ENCODE measurements around the gene MAP2K6. TPM values are rescaled to one million over a fixed set of nuclear protein-coding genes. Genes with fewer than 3 reads are reported as not detected.

The MAP2K6 gene
- total RNA-seq, 1 experiment from 2014 or later: 12.2 TPM

DNA sequence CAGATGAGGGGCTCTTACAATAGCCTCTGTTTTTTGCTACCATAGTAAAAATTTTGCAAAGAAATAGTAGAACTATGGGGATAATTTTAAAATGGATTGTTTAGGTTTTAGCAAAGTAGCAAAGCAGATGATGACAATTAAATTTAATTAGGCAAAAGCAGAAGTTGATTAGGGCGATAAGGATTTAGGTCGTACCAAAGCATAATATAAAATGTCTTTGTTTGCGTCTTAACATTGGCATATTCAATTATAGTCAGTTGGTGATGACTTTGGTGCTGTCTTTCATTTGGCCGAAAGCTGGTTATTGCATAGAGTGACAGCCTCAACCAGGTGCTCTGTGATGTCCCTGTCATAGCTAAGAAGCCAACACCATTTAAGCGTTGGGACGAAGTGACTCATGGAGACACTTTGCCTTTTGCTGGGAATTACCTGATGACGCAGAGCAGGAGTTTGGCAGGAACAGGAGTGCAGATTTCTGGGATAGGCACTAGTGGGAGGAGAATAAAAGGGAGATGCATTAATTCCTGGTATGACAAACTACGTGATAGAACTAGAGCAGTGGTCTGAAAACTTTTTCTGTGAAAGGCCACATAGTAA lies 38.3 kb downstream of the MAP2K6 start:
- Histone ChIP-seq H3K4me3 (ENCODE audit: low read length) (no peak overlapping the region), H3K27ac (ENCODE audit: low read length) (no peak overlapping the region), H3K9me2 (replicated peaks; ENCODE audit: low read length) (no peaks in the 10 kb centered on the region), H3F3A (ENCODE audit: low read length, unreplicated experiment) (no peaks in the 10 kb centered on the region), H3K9me3 (ENCODE audit: low read length) (no peaks in the 10 kb centered on the region), H3K27me3 (ENCODE audit: low read length) (no peaks in the 10 kb centered on the region), H4K20me1 (ENCODE audit: low read length) (no peaks in the 10 kb centered on the region), H3K36me3 (ENCODE audit: low read depth, low read length) (no peaks in the 10 kb centered on the region), H2AFZ (ENCODE audit: low read length) (no peak overlapping the region), H3K4me1 (ENCODE audit: insufficient read depth, low read length) (peaks cover 12% of the 10 kb centered on the region), H3K9ac (ENCODE audit: low read length) (no peak overlapping the region), H3K79me2 (ENCODE audit: low read length) (no peaks in the 10 kb centered on the region), H3K4me2 (ENCODE audit: low read length) (no peak overlapping the region)
- no peak for TF ChIP-seq EZH2phosphoT487 (IDR thresholded peaks at IDR 0.05; ENCODE audit: borderline replicate concordance, low read length)
- TF ChIP-seq, protein P1, sequence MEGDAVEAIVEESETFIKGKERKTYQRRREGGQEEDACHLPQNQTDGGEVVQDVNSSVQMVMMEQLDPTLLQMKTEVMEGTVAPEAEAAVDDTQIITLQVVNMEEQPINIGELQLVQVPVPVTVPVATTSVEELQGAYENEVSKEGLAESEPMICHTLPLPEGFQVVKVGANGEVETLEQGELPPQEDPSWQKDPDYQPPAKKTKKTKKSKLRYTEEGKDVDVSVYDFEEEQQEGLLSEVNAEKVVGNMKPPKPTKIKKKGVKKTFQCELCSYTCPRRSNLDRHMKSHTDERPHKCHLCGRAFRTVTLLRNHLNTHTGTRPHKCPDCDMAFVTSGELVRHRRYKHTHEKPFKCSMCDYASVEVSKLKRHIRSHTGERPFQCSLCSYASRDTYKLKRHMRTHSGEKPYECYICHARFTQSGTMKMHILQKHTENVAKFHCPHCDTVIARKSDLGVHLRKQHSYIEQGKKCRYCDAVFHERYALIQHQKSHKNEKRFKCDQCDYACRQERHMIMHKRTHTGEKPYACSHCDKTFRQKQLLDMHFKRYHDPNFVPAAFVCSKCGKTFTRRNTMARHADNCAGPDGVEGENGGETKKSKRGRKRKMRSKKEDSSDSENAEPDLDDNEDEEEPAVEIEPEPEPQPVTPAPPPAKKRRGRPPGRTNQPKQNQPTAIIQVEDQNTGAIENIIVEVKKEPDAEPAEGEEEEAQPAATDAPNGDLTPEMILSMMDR (conservative IDR thresholded peaks at IDR 0.05; ENCODE audit: low read depth, low read length): no peak
- no TSS peak for BruUV-seq (replicated peaks)
- ChIA-PET POLR2A (ENCODE audit: unreplicated experiment) (no interaction called here), CTCF (no interaction called here)
- ATAC-seq (no peak), DNase-seq (no peak)
- intact Hi-C loops (cut with micrococcal nuclease): no loop called here

- H2AFZ ChIP-seq (ENCODE audit: low read length): no peak overlapping the region
- no TSS peak for BruUV-seq (replicated peaks)
- no peak for TF ChIP-seq EZH2phosphoT487 (IDR thresholded peaks at IDR 0.05; ENCODE audit: borderline replicate concordance, low read length)
- TF ChIP-seq, protein P1 (conservative IDR thresholded peaks at IDR 0.05; ENCODE audit: low read depth, low read length): no peak
- CTCF ChIA-PET: no interaction called here
- no peaks in the 10 kb centered on the region for H4K20me1 ChIP-seq (ENCODE audit: low read length)
- POLR2A ChIA-PET (ENCODE audit: unreplicated experiment): no interaction called here
- H3K27ac ChIP-seq (ENCODE audit: low read length): no peak overlapping the region
- no peak for ATAC-seq
- no peak overlapping the region for H3K9ac ChIP-seq (ENCODE audit: low read length)
- H3K9me3 ChIP-seq (ENCODE audit: low read length): no peaks in the 10 kb centered on the region
- H3K4me2 ChIP-seq (ENCODE audit: low read length): no peak overlapping the region
- H3K79me2 ChIP-seq (ENCODE audit: low read length): no peaks in the 10 kb centered on the region
- no peaks in the 10 kb centered on the region for H3K9me2 ChIP-seq (replicated peaks; ENCODE audit: low read length)
- no peak overlapping the region for H3K4me3 ChIP-seq (ENCODE audit: low read length)
- no peak for DNase-seq
- H3F3A ChIP-seq (ENCODE audit: low read length, unreplicated experiment): no peaks in the 10 kb centered on the region
- H3K27me3 ChIP-seq (ENCODE audit: low read length): no peaks in the 10 kb centered on the region
- intact Hi-C loops (cut with micrococcal nuclease): no loop called here
- no peaks in the 10 kb centered on the region for H3K36me3 ChIP-seq (ENCODE audit: low read depth, low read length)
- peaks cover 12% of the 10 kb centered on the region for H3K4me1 ChIP-seq (ENCODE audit: insufficient read depth, low read length)
These were observed 39.6 kb downstream of the MAP2K6 start for GRCh38 chr17:69454051-69454450.

DNA sequence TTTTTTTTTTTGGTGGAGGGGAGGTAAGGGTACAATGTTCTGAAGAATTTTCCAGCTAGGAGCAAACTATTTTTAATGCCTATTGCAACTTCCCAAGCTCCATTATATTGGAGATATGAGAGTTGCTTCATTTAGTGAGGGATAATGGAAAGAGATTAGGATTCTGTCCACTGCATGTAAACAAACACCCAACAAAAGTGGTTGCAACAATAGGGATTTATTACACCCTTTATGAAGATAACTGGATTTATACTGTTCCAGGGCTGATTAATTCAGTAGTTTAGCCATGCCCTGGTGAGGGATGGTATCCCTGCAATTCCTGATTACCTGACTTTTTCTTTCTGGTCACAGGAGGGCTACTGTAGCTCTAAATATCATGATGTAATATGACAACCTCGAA lies 40.5 kb downstream of the MAP2K6 start:
- no peak overlapping the region for H3K27ac ChIP-seq (ENCODE audit: low read length)
- BruUV-seq (replicated peaks): no TSS peak
- no peak overlapping the region for H3K4me2 ChIP-seq (ENCODE audit: low read length)

More for the DNA sequence above, 40.5 kb downstream of the MAP2K6 start:
- POLR2A ChIA-PET (ENCODE audit: unreplicated experiment): interaction anchor here (0.6 kb wide), 1 partner anchor 384 kb away, joined by 4 read pairs; no protein-coding TSS in a partner anchor
- TF ChIP-seq, protein P1 (conservative IDR thresholded peaks at IDR 0.05; ENCODE audit: low read depth, low read length): no peak
- TF ChIP-seq EZH2phosphoT487 (IDR thresholded peaks at IDR 0.05; ENCODE audit: borderline replicate concordance, low read length): no peak
- TF ChIP-seq EZH2 (IDR thresholded peaks at IDR 0.05; ENCODE audit: low read length, unreplicated experiment): no peak
- intact Hi-C loops (cut with micrococcal nuclease): no loop called here
- Histone ChIP-seq H4K20me1 (ENCODE audit: low read length) (no peaks in the 10 kb centered on the region), H3K79me2 (ENCODE audit: low read length) (no peaks in the 10 kb centered on the region), H2AFZ (ENCODE audit: low read length) (no peak overlapping the region), H3K27me3 (ENCODE audit: low read length) (no peaks in the 10 kb centered on the region), H3K4me1 (ENCODE audit: insufficient read depth, low read length) (peaks cover 12% of the 10 kb centered on the region), H3K36me3 (ENCODE audit: low read depth, low read length) (no peaks in the 10 kb centered on the region), H3K9me3 (ENCODE audit: low read length) (no peaks in the 10 kb centered on the region), H3K9ac (ENCODE audit: low read length) (no peak overlapping the region), H3F3A (ENCODE audit: low read length, unreplicated experiment) (no peaks in the 10 kb centered on the region), H3K4me3 (ENCODE audit: low read length) (no peak overlapping the region), H3K9me2 (replicated peaks; ENCODE audit: low read length) (no peaks in the 10 kb centered on the region)
- no peak for ATAC-seq
- DNase-seq: no peak
- CTCF ChIA-PET: no interaction called here

All from PC-3 (cell line).